HG03565 (cell line): ENCODE data around the gene SPTAN1.
"Not testable (repeated sequence)": the region's sequence is repeated elsewhere in the genome, so short reads cannot be mapped to it uniquely, and the experiment has no call there.

Source experiments
- ATAC-seq: cut with Tn5 transposase; IDR thresholded peaks from one replicate; pipeline ENCODE4 v1.9.1; 2021; ENCODE audit warnings: mild to moderate bottlenecking, moderate library complexity; ENCODE audit not compliant: unreplicated experiment

Gene SPTAN1

DNA sequence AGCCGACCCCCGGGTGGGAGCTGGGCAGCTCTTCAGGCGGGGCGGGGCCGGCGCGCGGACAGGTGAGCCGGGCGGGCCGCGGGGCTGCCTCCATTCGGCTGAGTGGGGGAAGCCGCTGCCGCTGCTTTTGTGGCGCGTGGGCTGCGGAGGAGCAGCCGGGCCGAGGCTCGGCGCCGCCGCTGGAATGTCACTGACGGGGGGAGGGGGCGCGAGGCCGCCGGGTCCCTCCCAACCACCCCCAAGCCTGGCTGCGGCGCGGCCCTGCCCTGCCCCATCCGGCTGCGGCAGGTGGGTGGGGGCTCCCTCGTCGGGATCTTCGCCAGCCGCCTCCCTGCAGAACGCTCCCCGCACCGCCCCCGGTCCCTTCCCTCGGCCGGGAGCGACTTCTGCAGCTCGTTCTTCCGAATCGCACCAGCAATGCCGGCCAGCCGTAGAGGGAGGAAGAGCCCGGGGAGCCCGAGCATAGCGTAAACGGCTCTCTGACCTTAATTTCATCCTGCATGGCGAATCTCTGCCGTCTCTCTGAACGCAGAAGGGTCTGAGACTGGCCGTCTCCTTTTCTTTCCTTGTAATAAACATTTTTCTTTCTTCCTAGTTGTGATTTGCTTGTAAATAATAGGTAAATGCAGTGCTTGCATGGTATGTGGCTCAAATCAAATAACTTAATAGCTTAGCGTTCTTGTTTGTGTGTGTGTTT, 505 bp downstream of the SPTAN1 start:
- peak; percentile 17 for ATAC-seq

DNA sequence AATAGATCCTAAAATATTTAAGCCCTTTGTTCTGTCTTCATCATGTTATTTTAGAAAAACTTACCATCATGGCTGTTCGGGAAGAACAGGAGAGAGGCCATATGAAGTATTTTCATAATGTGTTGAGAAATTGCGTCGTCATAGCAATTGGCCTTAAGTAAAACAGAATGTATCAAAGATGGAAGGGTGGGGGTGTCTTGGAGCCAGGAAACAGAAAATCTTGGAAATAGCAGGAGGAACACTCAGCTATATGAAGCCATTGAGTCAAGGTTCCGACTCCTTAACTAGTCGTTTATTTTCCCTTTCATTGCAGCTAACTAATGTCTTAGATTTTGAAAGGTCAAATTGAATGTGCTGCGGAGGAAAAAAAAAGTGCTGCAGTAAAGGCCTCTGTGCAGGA, 1.3 kb downstream of the SPTAN1 start:
- no peak for ATAC-seq

DNA sequence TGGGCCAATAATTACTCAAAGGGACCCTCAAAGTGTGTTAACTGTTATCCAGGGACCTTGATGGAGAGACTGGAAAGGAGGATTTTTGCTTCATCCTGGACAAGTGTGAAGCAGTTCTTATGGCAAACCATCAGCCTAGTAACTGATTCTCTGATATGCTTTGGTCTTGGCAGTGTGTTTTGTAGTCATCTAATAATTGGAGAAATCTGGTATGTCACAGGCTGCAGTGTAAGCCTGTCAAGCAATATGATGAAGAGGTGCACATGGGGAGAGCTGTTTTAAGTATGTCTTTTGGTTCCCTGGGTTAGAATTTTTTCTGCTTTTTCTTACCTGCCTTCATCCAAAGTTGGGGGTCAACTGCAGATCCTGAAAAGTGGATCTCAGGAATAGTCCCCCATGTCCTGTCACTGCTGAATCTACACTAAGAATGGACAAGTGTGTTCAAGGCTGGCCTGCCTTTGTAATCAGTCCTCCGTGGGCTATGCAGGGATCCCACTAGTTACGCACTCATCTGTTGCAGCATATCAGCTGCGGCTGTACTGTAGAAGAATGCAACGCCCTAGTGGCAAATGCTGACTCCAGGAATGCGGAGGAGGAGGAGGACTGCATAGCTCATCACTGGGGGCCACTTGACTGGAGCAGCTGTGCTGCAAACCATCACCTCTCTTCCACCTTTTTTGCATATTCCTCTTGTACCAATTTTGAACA, 1.9 kb downstream of the SPTAN1 start:
- no peak for ATAC-seq

DNA sequence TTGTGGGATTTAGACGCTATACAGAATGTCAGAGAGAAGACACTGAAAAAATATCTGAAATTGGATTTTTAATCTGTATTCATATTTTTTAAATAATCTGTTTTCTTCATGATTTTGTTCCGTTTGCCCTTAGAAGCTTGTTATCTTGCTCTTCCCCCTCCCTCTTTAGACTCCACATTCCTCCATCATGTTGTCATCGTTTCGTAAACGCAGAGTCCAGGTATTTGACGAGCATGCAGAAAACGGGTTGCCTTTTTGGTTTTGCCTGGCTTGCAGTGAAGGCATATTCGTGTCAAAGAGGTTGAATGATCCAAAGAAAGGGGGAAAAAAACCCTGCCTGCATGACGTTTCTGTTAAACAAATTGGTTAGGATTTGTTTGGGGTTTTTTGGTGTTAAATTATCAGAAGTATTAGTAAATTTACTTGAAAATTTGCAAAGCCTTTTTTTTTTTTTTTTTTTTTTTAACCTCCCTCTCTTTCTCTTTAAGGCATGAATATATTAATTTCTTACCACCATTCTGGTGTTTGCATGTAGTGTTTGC, 2.9 kb downstream of the SPTAN1 start:
- ATAC-seq = no peak

DNA sequence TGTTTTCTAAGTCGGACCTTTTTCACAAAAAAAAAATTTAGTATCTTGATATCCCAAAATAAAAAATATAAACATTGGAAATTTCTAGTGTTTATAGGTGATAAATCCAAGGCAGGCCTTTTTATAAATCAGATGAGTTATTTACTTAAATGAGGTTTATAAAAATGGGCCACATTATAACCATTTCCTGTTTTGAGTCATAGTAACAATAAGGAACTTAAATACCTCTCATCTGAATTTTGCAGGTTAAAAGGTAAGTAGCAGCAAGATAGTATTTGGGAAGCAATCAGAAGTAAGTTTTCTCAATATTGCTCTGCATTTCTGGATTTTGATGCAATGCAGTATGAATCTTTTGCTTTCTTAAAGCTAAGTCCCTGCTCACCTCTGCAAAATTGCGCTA, 3.9 kb downstream of the SPTAN1 start:
- no peak for ATAC-seq

DNA sequence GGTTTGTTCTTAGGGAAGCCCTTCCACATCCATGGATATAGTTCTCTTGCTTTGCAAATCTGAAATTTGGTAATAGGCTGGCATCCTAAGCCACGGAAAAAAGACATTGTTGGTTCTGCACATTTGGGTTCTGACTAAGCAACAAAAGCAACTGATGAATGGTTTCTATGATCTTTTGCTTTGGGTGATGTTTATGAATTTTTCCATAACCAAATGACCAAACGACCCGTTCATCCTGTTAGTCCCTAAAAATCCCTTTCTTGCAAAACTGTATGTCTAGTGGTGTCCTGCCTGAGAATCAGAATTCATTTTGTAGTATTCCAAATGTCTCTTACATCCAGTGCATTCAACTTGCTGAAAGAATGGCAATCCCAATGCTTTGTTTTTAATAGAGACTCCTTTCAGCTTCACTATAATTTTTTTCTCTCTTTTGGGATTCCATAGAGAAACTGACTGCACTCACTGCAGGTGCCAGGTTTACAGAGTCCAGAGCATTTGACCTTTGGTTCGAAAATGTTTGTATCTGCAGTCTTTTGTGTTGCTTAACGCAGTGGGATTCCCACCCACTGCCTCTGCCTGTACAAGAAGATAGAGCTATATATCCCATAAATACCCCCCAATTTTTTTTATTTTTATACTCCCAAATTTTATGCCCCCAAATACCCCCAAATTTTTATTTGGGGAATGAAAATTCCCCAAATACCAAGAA, 4.7 kb downstream of the SPTAN1 start:
- ATAC-seq = no peak

DNA sequence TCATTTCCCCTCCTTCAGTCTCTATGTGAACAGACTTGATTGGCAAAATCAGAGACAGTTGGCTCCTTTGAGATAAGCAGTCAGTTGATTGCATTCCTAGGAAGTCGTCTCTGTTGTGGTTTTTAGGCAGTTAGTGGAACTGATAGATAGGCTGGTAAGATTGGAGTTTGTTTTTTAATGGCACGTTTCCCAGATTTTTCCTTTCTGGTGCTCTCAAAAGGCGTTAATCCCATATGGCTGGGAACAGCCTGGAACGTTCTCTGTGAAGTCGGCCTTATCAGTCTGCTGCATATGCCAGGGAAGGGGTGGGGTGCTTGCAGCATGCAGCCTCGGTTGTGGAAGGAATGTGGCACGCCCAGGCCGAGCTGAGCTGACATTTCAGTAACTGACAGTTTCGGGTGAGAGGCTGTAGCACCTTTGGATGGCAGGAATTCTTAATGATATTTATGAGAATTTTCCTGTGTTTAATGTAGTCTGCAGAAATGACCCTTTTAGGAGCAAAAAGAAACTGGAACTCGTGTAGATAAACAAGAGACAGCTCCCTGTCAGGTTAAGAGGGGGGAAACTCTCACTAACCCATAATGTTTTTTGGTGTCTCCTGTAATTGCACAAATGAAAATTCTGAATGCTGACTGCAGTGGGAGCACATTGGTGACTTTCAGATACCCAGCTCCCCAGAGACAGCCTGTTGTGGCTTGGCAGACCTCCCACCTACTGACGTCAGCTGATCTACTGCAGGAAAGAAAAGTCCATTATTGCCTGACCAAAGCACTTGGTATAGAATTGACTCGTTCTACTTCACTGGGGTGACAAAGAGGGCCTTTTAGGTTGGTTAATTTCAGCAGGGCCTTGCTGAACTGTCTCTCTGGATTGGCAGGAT, 6.3 kb downstream of the SPTAN1 start:
- peak; percentile 69 for ATAC-seq

DNA sequence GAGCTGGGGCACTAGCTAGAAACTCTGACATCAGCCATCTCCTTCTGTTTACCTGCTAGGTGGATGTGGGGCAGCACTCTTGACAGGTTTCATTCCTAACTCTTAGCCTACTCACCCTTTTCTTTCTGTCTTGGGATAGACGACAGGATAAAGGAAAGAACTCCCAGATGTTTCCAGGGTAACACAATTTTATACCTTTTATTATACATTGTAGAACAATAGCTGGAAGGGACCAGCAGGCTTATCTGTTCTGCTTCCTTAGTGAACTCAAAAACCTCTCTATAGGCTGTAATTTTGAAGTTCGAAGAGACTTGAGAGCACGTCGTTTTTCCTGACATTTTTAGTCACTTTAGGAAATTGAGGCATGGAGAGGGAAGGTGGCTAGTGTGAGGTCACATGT, 13.2 kb downstream of the SPTAN1 start:
- no peak for ATAC-seq

DNA sequence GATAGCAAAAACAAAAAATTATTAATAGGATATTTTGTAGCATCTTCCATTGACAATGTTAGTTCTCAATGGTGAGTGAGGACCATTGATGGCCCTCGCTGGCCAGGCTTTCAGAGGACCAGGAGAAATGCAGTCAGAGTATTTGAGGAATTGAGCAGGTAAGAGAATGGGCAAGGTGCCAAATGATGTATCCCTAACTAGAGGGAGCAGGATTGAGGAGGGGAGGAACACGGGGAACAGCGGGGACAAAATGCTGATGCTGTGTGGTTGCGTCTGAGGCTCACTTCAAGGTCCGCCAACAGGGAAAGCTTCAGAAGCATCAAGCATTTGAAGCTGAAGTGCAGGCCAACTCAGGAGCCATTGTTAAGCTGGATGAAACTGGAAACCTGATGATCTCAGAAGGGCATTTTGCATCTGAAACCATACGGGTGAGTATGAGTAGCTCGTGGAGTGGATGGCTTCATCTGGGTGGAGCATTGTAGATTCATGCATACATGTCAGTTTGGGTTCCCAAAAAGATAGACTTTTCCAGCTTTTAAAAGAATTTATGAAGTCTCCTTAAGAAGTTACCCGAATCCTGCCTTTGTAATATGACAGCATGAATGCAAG, 16.2 kb downstream of the SPTAN1 start:
- no peak for ATAC-seq

DNA sequence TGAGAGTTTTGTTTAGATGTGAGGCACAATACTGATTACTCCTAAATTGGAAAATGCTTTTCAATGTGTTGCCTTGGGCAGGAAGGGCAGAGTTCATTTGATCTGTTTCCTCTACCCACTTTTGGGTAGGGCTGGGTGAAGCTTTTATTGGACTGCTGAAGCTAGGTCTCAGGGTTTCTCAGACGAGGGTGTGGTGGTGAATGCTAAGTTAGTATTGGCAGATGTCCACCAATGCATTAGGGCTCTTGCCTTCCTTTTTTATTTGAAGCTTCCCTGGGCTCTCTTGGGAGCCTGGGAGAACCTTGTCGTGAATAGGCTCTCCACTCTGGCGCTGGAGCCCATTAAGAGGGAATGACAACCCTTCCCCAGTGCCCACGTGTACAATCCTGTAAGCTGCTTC, 23.1 kb downstream of the SPTAN1 start:
- no peak for ATAC-seq

DNA sequence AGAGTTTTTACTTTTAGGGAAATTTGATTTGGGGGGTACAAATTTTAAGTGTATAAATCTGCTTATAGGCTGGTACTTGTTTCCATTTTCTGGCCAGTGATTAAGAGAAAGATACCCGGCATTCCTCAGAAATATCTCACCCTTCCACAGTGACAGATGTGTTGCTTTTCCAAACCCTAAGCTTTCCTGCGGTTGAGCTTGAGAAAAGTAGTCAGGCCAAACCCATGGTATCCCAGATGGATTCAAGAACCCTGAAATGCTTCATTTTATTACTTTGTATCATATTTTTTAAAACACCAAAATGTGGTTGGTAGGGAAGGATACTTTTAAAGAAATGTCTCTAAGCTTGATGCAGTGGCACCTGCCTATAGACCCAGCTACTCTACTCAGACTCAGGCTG, 23.5 kb downstream of the SPTAN1 start:
- no peak for ATAC-seq

DNA sequence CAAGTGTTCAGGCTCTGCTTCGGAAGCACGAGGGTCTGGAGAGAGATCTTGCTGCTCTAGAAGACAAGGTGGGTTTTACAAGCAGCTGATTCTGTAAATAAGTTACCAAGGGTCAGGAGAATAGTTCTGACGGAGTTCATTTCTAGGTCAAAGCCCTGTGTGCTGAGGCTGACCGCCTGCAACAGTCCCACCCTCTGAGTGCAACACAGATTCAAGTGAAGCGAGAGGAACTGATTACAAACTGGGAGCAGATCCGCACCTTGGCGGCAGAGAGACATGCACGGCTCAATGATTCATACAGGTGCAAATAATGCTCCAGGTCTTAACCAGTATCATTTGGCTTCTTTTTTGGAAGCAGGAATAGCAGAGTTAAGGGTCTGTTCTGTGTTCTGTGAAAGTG, 24.8 kb downstream of the SPTAN1 start:
- ATAC-seq = no peak

DNA sequence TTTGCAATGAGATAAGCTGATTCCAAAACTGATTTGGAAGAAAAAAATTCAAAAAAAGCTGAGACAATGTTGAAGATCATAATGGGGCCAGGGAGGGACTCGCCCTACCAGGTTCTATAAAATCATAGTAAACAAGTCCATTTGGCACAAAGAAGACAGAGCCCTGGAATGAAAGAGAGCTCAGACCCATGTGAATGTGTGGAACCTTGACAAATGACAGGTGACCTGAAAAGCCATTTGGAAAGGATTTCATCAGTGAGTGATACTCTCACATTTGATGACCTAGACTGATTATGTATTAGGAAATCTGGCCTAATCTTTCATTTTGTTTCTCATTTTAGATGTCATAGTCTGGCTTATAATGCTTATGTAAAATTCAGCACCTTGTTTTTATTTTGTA, 26.8 kb downstream of the SPTAN1 start:
- ATAC-seq = no peak

DNA sequence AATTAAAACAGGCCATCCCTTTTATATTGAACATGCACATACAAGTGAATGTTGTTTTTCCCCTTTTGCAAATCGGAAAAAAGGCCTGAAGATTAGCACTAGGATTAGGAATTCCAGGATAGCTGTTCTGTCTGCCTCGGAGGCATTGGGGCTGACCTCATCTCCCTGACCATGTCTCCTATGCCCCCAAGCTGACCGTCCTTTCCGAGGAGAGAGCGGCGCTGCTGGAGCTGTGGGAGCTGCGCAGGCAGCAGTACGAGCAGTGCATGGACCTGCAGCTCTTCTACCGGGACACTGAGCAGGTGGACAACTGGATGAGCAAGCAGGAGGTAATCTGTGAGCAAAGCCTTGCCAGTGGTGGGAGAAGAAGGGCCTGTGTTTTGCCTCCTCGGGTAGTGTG, 28.3 kb downstream of the SPTAN1 start:
- no peak for ATAC-seq

DNA sequence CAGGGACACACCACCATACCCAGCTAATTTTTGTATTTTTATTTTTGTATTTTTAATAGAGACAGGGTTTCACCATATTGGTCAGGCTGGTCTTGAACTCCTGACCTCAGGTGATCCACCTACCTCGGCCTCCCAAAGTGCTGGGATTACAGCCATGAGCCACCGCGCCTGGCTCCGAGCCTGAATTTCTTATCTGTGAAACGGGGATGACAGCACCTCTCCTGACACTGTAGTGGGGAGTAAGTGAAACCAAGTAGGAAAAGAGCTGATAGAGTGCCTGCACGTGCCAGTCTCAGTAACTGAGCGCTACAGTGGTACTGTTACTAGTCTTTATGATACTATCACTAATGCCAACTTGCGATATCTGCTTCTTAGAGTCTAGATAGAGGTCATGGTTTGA, 32.8 kb downstream of the SPTAN1 start:
- ATAC-seq = not testable (repeated sequence)

DNA sequence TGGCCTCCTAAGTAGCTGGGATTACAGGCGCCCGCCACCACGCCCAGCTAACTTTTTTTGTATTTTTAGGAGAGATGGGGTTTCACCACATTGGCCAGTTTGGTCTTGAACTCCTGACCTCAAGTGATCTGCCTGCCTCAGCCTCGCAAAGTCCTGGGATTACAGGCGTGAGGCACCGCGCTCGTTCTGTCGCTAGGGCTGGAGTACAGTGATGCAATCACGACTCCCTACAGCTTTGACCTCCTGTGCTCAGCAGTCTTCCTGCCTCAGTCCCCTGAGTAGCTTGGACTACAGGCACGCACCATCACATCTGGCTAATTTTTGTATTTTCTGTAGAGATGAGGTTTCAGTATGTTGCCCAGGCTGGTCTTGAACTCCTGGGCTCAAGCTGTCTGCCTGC, 34.5 kb downstream of the SPTAN1 start:
- ATAC-seq = not testable (repeated sequence)

DNA sequence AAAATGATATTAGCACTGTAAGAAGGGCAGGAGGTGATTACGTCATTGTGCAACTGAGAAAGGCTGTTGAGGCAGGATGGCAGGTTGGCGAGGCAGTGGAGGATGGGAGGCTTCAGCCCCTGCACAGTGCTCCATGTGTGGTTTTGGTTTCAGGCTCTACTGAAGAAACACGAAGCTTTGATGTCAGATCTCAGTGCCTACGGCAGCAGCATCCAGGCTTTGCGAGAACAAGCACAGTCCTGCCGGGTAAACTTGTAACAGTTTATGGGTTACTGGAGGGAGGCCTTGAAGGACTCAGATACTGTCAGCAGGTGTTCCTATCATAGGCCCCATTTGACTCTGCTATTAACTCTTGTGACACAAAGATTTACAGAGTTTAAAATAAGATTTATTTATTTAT, 35.1 kb downstream of the SPTAN1 start:
- no peak for ATAC-seq

DNA sequence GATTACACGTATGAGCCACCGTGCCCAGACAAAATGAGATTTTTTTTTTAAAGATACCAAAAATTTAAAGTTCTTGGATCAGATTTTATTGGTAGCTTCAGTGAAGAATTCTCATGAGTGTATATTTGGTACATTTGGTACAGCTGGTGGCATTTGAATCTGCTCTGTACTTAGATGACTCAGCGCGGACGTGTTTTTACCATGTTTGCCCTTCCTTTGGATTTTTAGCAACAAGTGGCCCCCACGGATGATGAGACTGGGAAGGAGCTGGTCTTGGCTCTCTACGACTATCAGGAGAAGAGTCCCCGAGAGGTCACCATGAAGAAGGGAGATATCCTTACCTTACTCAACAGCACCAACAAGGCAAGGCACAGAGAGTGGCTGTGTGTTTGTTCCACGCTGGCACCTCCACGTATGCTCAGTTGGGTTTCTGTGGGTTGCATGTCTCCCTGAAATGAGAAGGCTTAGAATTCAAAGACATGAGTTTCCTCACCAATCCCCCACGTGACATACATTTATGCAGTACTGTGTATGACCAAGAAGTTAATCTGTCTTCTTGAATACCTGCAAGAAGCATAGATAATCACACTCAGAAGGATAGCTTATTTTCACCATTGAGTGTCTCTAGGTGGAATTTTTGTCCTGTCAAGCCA, 36.3 kb downstream of the SPTAN1 start:
- no peak for ATAC-seq

DNA sequence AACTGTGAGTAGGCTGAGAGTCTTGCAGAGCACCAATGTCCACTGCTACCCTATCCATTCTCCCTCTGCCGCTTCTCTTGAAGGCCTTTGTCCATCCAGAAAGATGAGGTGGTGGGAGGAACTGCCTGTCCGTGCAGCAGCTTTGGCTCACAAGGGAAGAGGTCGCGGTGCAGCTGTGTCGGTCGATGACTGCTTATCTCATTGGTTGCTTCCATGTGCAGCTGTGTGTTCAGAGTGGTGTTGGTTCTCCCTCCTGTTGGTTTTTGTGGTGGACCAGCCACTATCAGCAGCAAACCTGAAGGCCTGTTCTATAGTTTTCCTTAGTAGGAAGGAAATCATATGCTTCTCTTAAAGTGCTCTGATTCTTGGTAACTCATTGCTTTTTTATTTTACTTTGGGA, 40.7 kb downstream of the SPTAN1 start:
- no peak for ATAC-seq

DNA sequence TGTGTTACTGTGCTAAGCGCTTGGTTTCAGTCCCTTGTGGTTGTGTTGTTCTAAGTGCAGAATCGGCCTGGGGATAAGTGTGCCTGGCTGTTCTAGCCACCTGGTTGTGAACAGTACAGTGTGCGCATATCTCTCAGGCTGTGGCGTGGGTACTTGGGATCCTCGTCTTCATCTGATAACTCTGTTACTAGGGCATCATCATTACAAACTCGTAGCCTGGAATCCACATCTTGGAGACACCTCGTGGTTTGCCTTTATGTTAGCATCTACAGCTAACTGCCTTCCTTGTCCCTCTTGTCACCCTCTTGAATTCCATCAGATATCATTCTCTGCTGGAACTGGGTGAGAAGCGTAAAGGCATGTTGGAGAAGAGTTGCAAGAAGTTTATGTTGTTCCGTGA, 41.5 kb downstream of the SPTAN1 start:
- no peak for ATAC-seq
